KOPT-K1 (cell line): ENCODE measurements around the gene MS4A1.
"Not testable (repeated sequence)": the region's sequence is repeated elsewhere in the genome, so short reads cannot be mapped to it uniquely, and the experiment has no call there.

Source experiments
- H3K27ac ChIP-seq: fragments of 200-600 bp; sonication (generic); 2 replicates; pipeline ENCODE4 v1.5.1; 2016; ENCODE audit warnings: antibody characterized with exemption, mild to moderate bottlenecking, low read depth, low read length; ENCODE audit not compliant: poor library complexity, severe bottlenecking
- H3K36me3 ChIP-seq: fragments of 200-600 bp; sonication (generic); 2 replicates; pipeline ENCODE4 v1.5.1; 2017; ENCODE audit warnings: antibody characterized with exemption, mild to moderate bottlenecking, low read length, moderate library complexity; ENCODE audit not compliant: insufficient read depth
- H3K9me3 ChIP-seq: fragments of 200-600 bp; sonication (generic); 2 replicates; pipeline ENCODE4 v1.5.1; 2017; ENCODE audit warnings: antibody characterized with exemption, low read length, mild to moderate bottlenecking; ENCODE audit not compliant: insufficient read depth, poor library complexity, severe bottlenecking

Gene MS4A1

GRCh38 chr11:60455531-60456042 is at the start of gene MS4A1:
Gene MS4A1 (plus strand): TSS chr11:60455847. CDS start chr11:60462375, 6,528 bp downstream.
- Histone ChIP-seq H3K36me3 (no peaks in the 10 kb centered on the region), H3K27ac (no peak within 1 kb of the TSS), H3K9me3 (no peaks in the 10 kb centered on the region)

GRCh38 chr11:60420015-60420414 is 35.6 kb upstream of the MS4A1 start:
- H3K9me3 ChIP-seq, result no peaks in the 10 kb centered on the region
- no peaks in the 10 kb centered on the region for H3K36me3 ChIP-seq
- H3K27ac ChIP-seq, result no peak overlapping the region

GRCh38 chr11:60422609-60423008 is 33.0 kb upstream of the MS4A1 start:
- no peaks in the 10 kb centered on the region for H3K36me3 ChIP-seq
- H3K27ac ChIP-seq, result no peak overlapping the region
- H3K9me3 ChIP-seq, result no peaks in the 10 kb centered on the region

GRCh38 chr11:60428517-60428916 is 27.1 kb upstream of the MS4A1 start:
- no peaks in the 10 kb centered on the region for H3K36me3 ChIP-seq
- no peak overlapping the region for H3K27ac ChIP-seq
- H3K9me3 ChIP-seq, result no peaks in the 10 kb centered on the region

- H3K9me3 ChIP-seq, result no peaks in the 10 kb centered on the region
- no peak within 1 kb of the TSS for H3K27ac ChIP-seq
Measured at GRCh38 chr11:60429272-60429671, 26.4 kb upstream of the MS4A1 start, which contains the start of gene MS4A5. Gene MS4A5 (plus strand): TSS chr11:60429572. CDS start chr11:60429675, 103 bp downstream.

GRCh38 chr11:60431251-60431650 is 24.4 kb upstream of the MS4A1 start:
- Histone ChIP-seq H3K9me3 (no peaks in the 10 kb centered on the region), H3K27ac (no peak overlapping the region), H3K36me3 (no peaks in the 10 kb centered on the region)

More at GRCh38 chr11:60429272-60429671, 26.4 kb upstream of the MS4A1 start, which contains the start of gene MS4A5:
- no peaks in the 10 kb centered on the region for H3K36me3 ChIP-seq

- no peaks in the 10 kb centered on the region for H3K36me3 ChIP-seq
- H3K27ac ChIP-seq, result no peak overlapping the region
- H3K9me3 ChIP-seq, result no peaks in the 10 kb centered on the region
Measured at GRCh38 chr11:60433401-60433800, 22.2 kb upstream of the MS4A1 start.

- H3K36me3 ChIP-seq, result no peaks in the 10 kb centered on the region
Measured at GRCh38 chr11:60447070-60447469, 8.6 kb upstream of the MS4A1 start.

GRCh38 chr11:60447846-60448245 is 7.8 kb upstream of the MS4A1 start:
- no peaks in the 10 kb centered on the region for H3K36me3 ChIP-seq
- H3K9me3 ChIP-seq, result no peaks in the 10 kb centered on the region
- H3K27ac ChIP-seq, result no peak overlapping the region

More at GRCh38 chr11:60447070-60447469, 8.6 kb upstream of the MS4A1 start:
- peak overlapping the region; percentile 71 for H3K27ac ChIP-seq
- no peaks in the 10 kb centered on the region for H3K9me3 ChIP-seq

GRCh38 chr11:60451185-60451584 is 4.5 kb upstream of the MS4A1 start:
- H3K27ac ChIP-seq, H3K36me3 ChIP-seq, H3K9me3 ChIP-seq: not testable (repeated sequence)

- Histone ChIP-seq H3K36me3 (no peaks in the 10 kb centered on the region), H3K27ac (no peak overlapping the region), H3K9me3 (no peaks in the 10 kb centered on the region)
Measured at GRCh38 chr11:60454212-60454611, 1.4 kb upstream of the MS4A1 start.

GRCh38 chr11:60457576-60457975 is 1.9 kb downstream of the MS4A1 start:
- H3K9me3 ChIP-seq, result no peaks in the 10 kb centered on the region
- H3K27ac ChIP-seq, result no peak overlapping the region
- no peaks in the 10 kb centered on the region for H3K36me3 ChIP-seq

- H3K9me3 ChIP-seq, result no peaks in the 10 kb centered on the region
- H3K36me3 ChIP-seq, result no peaks in the 10 kb centered on the region
- no peak overlapping the region for H3K27ac ChIP-seq
Measured at GRCh38 chr11:60459345-60459744, 3.7 kb downstream of the MS4A1 start.

- no peak overlapping the region for H3K27ac ChIP-seq
- H3K9me3 ChIP-seq, result no peaks in the 10 kb centered on the region
- no peaks in the 10 kb centered on the region for H3K36me3 ChIP-seq
Measured at GRCh38 chr11:60468829-60469228, 13.2 kb downstream of the MS4A1 start.

GRCh38 chr11:60469723-60470122 is 14.1 kb downstream of the MS4A1 start:
- Histone ChIP-seq H3K27ac (no peak overlapping the region), H3K36me3 (no peaks in the 10 kb centered on the region), H3K9me3 (no peaks in the 10 kb centered on the region)

- Histone ChIP-seq H3K36me3 (no peaks in the 10 kb centered on the region), H3K9me3 (no peaks in the 10 kb centered on the region), H3K27ac (no peak overlapping the region)
Measured at GRCh38 chr11:60477035-60477445, 21.4 kb downstream of the MS4A1 start.
